Panc1 (cell line): ENCODE data around the gene SLC27A3. TPM values are rescaled to one million over a fixed set of nuclear protein-coding genes. Genes with fewer than 3 reads are reported as not detected.

Source experiments
- ATAC-seq: fragments of 200-7000 bp; cut with Tn5 transposase; 2 replicates; pipeline ENCODE4 v1.9.1; 2020; ENCODE audit warnings: mild to moderate bottlenecking, moderate library complexity
- BruUV-seq: library from RNA; stranded (reverse); fragments of 400-500 nt; replicated peaks from 2 replicates; lab custom pipeline; 2021; lab: Mats Ljungman, UMichigan
- CTCF ChIA-PET: fragments of 300-600 bp; sonication (Branson Sonifier 250); formaldehyde crosslinking; loops from one replicate; lab custom pipeline; 2022; ENCODE audit warnings: antibody characterized with exemption; lab: Charles Lee
- POLR2A ChIA-PET: fragments of 300-600 bp; sonication (Branson Sonifier 250); formaldehyde crosslinking; loops from one replicate; lab custom pipeline; 2022; ENCODE audit warnings: antibody characterized with exemption; lab: Charles Lee
- DNase-seq: peaks from one replicate; pipeline ENCODE4 v3.0.0-alpha.2; 2010; ENCODE audit warnings: low read depth, low spot score
- H3K27ac ChIP-seq: 2 replicates; pipeline ENCODE4 v1.5.1; 2011; ENCODE audit warnings: mild to moderate bottlenecking, low read length, inconsistent platforms
- H3K27me3 ChIP-seq: fragments of 200-500 bp; sonication (Bioruptor generic); 2 replicates; pipeline ENCODE4 v1.6.0; 2014; ENCODE audit warnings: low read length, inconsistent platforms; ENCODE audit not compliant: control insufficient read depth, insufficient read depth
- H3K36me3 ChIP-seq: fragments of 200-500 bp; sonication (Bioruptor generic); 2 replicates; pipeline ENCODE4 v1.5.1; 2014; ENCODE audit warnings: inconsistent platforms, mild to moderate bottlenecking, low read length, moderate library complexity; ENCODE audit not compliant: control insufficient read depth, insufficient read depth
- H3K4me1 ChIP-seq: 2 replicates; pipeline ENCODE4 v1.5.1; 2011; ENCODE audit warnings: inconsistent platforms, mild to moderate bottlenecking, low read length, moderate library complexity; ENCODE audit not compliant: control insufficient read depth, insufficient read depth
- H3K4me3 ChIP-seq, 2 experiments: 2 replicates each; pipeline ENCODE4 v1.5.1; 2011 to 2012; ENCODE audit warnings: low read depth in 2 of 2, low read length in 2 of 2, mild to moderate bottlenecking in 2 of 2, inconsistent platforms in 1 of 2, moderate library complexity in 1 of 2
- H3K9me3 ChIP-seq: fragments of 200-500 bp; sonication (Bioruptor generic); 2 replicates; pipeline ENCODE4 v1.5.1; 2014; ENCODE audit warnings: low read depth, mild to moderate bottlenecking, inconsistent platforms, low read length, moderate library complexity; ENCODE audit not compliant: control insufficient read depth, insufficient read depth
- POLR2AphosphoS5 ChIP-seq: IDR thresholded peaks from 2 replicates; pipeline ENCODE4 v1.6.1; 2012; ENCODE audit warnings: mild to moderate bottlenecking, low read depth, low read length, moderate library complexity
- SIN3A ChIP-seq: IDR thresholded peaks from 2 replicates; pipeline ENCODE4 v1.6.1; 2012; ENCODE audit warnings: low read depth, mild to moderate bottlenecking, low read length, moderate library complexity, borderline replicate concordance; ENCODE audit not compliant: insufficient read depth
- TCF7L2 ChIP-seq: IDR thresholded peaks from 2 replicates; pipeline ENCODE4 v1.6.1; 2011; ENCODE audit warnings: mild to moderate bottlenecking, low read depth, low read length, inconsistent platforms
- in situ Hi-C: cut with HindIII; loops from 2 replicates; pipeline ENCODE4 v1.10.0; 2016; ENCODE audit warnings: low sequenced_read_pairs, low pct_unique_long_range_greater_than_20kb
- intact Hi-C: fragments of 100-400 bp; cut with micrococcal nuclease; formaldehyde crosslinking; loops from one replicate; pipeline ENCODE4 v1.10.0; 2022; ENCODE audit not compliant: unreplicated experiment
- total RNA-seq: library from RNA; stranded (reverse); gene quantifications from one replicate; pipeline ENCODE4 v1.2.1, GENCODE V29; 2021; ENCODE audit not compliant: unreplicated experiment
- TF ChIP-seq, protein P1 (sequence below): fragments of 450-650 bp; IDR thresholded peaks from 2 replicates; pipeline ENCODE4 v1.5.1; 2017; ENCODE audit warnings: mild to moderate bottlenecking
- TF ChIP-seq, protein P2 (sequence below), 2 experiments: IDR thresholded peaks; 2 replicates each; pipeline ENCODE4 v1.6.1; 2011 to 2012; ENCODE audit warnings: low read depth in 2 of 2, control low read depth in 1 of 2, low read length in 1 of 2, mild to moderate bottlenecking in 1 of 2, moderate library complexity in 1 of 2; ENCODE audit not compliant: insufficient read depth in 1 of 2

The SLC27A3 gene
- total RNA-seq, 1 experiment from 2014 or later: 8.0 TPM

DNA sequence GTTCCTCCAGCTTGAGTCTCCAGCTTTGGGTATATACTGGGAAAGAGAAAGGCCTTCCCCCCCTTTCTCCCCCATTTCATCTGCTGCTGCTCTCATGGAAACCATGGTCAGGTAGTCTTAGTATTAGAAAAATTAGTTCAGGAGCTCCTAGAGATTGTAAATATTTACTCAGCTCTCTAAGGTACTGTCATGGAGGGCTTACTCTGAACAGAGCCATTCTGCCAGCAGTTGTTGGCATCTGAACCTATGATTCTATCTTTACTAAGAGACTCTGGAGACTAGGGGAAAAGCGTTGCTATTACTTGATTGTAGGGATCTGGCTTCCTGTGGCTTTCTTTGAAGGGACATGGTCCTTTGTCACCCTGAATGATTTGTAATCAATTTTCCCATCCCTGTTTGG is 41.2 kb upstream of the SLC27A3 start:
- in situ Hi-C loops (no loop called here), intact Hi-C loops (no loop called here)
- POLR2A ChIA-PET: no interaction called here
- DNase-seq (no peak), ATAC-seq (no peak)
- Histone ChIP-seq H3K4me1 (peaks cover 12% of the 10 kb centered on the region), H3K36me3 (no peaks in the 10 kb centered on the region), H3K4me3 (no peak overlapping the region), H3K27ac (no peak overlapping the region), H3K9me3 (no peaks in the 10 kb centered on the region), H3K27me3 (no peaks in the 10 kb centered on the region)
- TF ChIP-seq, protein P1, sequence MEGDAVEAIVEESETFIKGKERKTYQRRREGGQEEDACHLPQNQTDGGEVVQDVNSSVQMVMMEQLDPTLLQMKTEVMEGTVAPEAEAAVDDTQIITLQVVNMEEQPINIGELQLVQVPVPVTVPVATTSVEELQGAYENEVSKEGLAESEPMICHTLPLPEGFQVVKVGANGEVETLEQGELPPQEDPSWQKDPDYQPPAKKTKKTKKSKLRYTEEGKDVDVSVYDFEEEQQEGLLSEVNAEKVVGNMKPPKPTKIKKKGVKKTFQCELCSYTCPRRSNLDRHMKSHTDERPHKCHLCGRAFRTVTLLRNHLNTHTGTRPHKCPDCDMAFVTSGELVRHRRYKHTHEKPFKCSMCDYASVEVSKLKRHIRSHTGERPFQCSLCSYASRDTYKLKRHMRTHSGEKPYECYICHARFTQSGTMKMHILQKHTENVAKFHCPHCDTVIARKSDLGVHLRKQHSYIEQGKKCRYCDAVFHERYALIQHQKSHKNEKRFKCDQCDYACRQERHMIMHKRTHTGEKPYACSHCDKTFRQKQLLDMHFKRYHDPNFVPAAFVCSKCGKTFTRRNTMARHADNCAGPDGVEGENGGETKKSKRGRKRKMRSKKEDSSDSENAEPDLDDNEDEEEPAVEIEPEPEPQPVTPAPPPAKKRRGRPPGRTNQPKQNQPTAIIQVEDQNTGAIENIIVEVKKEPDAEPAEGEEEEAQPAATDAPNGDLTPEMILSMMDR: no peak
- TF ChIP-seq SIN3A (no peak), TCF7L2 (no peak)
- CTCF ChIA-PET: no interaction called here
- no TSS peak for BruUV-seq

DNA sequence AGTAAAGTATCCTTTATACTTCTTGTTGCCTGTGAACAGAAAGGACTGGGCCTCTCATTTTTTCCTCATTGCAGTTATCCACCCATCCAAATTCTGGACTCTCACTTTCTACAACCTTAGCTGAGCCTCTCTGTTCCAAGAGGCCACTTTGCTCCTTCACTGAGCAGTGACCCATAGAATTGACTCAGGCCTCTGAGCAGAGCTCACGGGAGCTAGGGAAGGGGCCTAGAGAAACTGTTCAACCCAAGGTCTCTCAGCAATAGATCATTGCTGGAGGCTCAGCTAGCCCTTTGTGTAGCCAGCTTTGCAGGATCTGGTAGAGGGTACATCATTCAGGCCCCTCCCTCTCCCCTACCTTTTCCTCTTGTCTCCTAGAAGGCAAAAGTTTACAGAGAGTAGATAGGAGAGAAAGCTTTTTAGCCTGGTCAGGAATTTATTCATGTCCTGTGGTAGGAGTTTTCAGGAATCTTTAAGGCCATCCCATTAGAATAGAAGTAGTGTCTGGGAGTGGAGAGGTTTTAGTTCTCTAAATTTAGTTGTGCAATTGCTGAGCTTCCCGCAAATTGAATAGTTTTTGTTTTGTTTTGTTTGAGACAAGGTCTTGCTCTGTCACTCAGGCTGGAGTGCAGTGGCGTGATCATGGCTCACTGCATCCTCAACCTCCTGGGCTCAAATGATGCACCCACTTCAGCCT is 40.7 kb upstream of the SLC27A3 start:
- no peak for DNase-seq
- no peak for TF ChIP-seq SIN3A
- TF ChIP-seq POLR2AphosphoS5: no peak
- no peak for TF ChIP-seq TCF7L2
- TF ChIP-seq, protein P2, sequence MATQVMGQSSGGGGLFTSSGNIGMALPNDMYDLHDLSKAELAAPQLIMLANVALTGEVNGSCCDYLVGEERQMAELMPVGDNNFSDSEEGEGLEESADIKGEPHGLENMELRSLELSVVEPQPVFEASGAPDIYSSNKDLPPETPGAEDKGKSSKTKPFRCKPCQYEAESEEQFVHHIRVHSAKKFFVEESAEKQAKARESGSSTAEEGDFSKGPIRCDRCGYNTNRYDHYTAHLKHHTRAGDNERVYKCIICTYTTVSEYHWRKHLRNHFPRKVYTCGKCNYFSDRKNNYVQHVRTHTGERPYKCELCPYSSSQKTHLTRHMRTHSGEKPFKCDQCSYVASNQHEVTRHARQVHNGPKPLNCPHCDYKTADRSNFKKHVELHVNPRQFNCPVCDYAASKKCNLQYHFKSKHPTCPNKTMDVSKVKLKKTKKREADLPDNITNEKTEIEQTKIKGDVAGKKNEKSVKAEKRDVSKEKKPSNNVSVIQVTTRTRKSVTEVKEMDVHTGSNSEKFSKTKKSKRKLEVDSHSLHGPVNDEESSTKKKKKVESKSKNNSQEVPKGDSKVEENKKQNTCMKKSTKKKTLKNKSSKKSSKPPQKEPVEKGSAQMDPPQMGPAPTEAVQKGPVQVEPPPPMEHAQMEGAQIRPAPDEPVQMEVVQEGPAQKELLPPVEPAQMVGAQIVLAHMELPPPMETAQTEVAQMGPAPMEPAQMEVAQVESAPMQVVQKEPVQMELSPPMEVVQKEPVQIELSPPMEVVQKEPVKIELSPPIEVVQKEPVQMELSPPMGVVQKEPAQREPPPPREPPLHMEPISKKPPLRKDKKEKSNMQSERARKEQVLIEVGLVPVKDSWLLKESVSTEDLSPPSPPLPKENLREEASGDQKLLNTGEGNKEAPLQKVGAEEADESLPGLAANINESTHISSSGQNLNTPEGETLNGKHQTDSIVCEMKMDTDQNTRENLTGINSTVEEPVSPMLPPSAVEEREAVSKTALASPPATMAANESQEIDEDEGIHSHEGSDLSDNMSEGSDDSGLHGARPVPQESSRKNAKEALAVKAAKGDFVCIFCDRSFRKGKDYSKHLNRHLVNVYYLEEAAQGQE (IDR thresholded peaks at IDR 0.05; ENCODE audit: insufficient read depth in 1 of 2, low read depth in 2 of 2, low read length in 1 of 2): no peak
- TF ChIP-seq, protein P1: no peak
- Histone ChIP-seq H3K4me3 (no peak overlapping the region), H3K4me1 (peaks cover 7% of the 10 kb centered on the region), H3K9me3 (no peaks in the 10 kb centered on the region), H3K27me3 (no peaks in the 10 kb centered on the region), H3K27ac (no peak overlapping the region), H3K36me3 (no peaks in the 10 kb centered on the region)
- intact Hi-C loops: no loop called here
- ATAC-seq: no peak
- CTCF ChIA-PET: no interaction called here
- POLR2A ChIA-PET: no interaction called here
- no TSS peak for BruUV-seq
- in situ Hi-C loops: no loop called here
